HG02610 (cell line): ENCODE data around the gene ENTPD8.
"Not testable (repeated sequence)": the region's sequence is repeated elsewhere in the genome, so short reads cannot be mapped to it uniquely, and the experiment has no call there.

Experiments
- ATAC-seq: cut with Tn5 transposase; IDR thresholded peaks from one replicate; pipeline ENCODE4 v1.9.1; 2021; ENCODE audit warnings: mild to moderate bottlenecking, moderate library complexity; ENCODE audit not compliant: unreplicated experiment

The ENTPD8 gene

GRCh38 chr9:137396634-137397367 is 44.4 kb downstream of the ENTPD8 start:
- ATAC-seq, result no peak

- ATAC-seq, result no peak
These were observed 44.9 kb downstream of the ENTPD8 start for GRCh38 chr9:137396227-137396626.

- ATAC-seq, result no peak
These were observed 45.5 kb downstream of the ENTPD8 start for GRCh38 chr9:137395666-137396010.

GRCh38 chr9:137394866-137395665 is 46.1 kb downstream of the ENTPD8 start:
- ATAC-seq, result no peak

- no peak for ATAC-seq
These were observed 47.7 kb downstream of the ENTPD8 start for GRCh38 chr9:137393176-137394150.

GRCh38 chr9:137392232-137393007 is 48.7 kb downstream of the ENTPD8 start:
- no peak for ATAC-seq

GRCh38 chr9:137391411-137391754 is 49.8 kb downstream of the ENTPD8 start:
- ATAC-seq, result no peak

GRCh38 chr9:137390553-137391410 is 50.4 kb downstream of the ENTPD8 start:
- no peak for ATAC-seq

GRCh38 chr9:137389428-137389746 is 51.8 kb downstream of the ENTPD8 start:
- ATAC-seq, result no peak

- no peak for ATAC-seq
These were observed 52.3 kb downstream of the ENTPD8 start for GRCh38 chr9:137388589-137389427.

- no peak for ATAC-seq
These were observed 53.1 kb downstream of the ENTPD8 start for GRCh38 chr9:137387891-137388560.

- ATAC-seq, result no peak
These were observed 53.9 kb downstream of the ENTPD8 start for GRCh38 chr9:137387114-137387890.

GRCh38 chr9:137386507-137387113 is 54.5 kb downstream of the ENTPD8 start:
- not testable (repeated sequence) for ATAC-seq

- ATAC-seq, result no peak
These were observed 56.0 kb downstream of the ENTPD8 start for GRCh38 chr9:137385061-137385655.
